HFF-Myc (cell line): ENCODE measurements around the gene ZFC3H1.
"Not testable (repeated sequence)": the region's sequence is repeated elsewhere in the genome, so short reads cannot be mapped to it uniquely, and the experiment has no call there.

ENCODE experiments used
- DNase-seq: peaks from one replicate; pipeline ENCODE4 v3.0.0-alpha.2; 2011; ENCODE audit warnings: low read depth; ENCODE audit errors: extremely low read depth
- H3K4me3 ChIP-seq: replicated peaks from 2 replicates; pipeline ENCODE4 v1.5.1; 2011; ENCODE audit warnings: low read depth, mild to moderate bottlenecking, control low read depth, low read length
- CTCF ChIP-seq: IDR thresholded peaks from 2 replicates; pipeline ENCODE4 v1.5.1; 2012; ENCODE audit warnings: mild to moderate bottlenecking, low read depth, low read length, control low read depth; ENCODE audit errors: missing control alignments

Gene ZFC3H1

DNA sequence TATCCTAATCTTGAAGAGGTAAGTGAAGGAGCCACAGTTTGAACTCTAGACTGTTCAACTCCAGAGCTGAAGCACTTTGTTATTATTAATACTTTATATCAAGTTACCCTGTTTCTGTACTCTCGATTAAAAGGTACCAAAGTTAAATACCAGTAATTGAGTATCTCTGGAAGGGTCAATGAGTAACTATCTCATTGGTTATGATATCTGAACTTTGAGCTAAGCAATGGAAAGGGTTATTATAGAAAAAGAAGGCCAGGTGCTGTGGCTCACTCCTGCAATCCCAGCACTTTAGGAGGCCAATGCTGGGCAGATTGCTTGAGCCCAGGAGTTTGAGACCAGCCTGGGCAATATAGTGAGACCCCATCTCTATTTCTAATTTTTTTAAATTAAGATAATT lies 32.1 kb upstream of the ZFC3H1 start:
- no peak overlapping the region for H3K4me3 ChIP-seq
- TF ChIP-seq CTCF = no peak
- DNase-seq = no peak

DNA sequence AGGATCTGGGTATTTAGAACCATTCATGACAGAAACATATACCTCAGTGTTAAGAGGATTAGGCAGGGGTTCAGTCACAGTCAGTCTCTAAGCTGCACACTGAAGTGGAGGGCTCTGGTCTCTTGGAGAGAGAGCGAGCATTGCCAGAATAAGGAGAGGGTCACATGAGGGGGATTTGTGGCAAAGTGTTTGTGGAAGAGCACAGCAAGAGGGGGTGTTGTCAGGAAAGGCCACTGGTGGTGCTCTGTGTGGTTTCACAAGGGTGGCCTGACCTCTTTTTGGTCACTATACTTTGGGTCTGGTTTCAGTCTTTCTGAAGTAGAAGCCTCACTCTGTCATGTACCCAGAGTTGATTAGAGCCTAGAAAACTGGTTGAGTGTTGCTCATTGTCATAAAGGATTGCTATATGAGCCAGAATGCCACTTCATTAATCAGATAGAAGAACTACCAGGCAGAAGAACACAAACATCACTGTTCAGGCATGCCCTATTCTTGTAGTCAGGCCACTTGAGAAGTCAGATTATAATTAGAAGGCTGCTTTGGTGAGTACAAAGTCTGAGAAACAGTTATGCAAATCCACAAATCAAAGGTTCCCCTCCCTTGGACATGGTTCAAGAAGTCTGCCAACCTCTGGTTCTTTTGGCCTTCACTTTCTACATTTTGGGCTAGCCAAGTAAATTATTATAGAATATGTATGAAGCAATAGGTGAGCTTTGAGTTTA lies 30.6 kb upstream of the ZFC3H1 start:
- no peak for DNase-seq
- H3K4me3 ChIP-seq = no peak overlapping the region
- TF ChIP-seq CTCF = no peak

DNA sequence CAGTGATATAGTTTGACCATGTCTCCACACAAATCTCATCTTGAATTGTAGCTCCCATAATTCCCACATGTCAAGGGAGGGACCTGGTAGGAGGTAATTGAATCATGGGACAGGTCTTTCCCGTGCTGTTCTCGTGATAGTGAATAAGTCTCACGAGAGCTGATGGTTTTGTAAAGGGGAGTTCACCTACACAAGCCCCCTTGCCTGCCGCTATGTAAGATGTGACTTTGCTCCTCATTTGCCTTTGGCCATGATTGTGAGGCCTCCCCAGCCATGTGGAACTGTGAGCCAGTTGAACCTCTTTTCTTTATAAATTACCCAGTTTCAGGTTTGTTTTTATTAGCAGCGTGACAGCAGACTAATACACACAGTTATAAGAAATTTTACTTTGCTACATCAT lies 30.0 kb upstream of the ZFC3H1 start:
- H3K4me3 ChIP-seq, DNase-seq: not testable (repeated sequence)

DNA sequence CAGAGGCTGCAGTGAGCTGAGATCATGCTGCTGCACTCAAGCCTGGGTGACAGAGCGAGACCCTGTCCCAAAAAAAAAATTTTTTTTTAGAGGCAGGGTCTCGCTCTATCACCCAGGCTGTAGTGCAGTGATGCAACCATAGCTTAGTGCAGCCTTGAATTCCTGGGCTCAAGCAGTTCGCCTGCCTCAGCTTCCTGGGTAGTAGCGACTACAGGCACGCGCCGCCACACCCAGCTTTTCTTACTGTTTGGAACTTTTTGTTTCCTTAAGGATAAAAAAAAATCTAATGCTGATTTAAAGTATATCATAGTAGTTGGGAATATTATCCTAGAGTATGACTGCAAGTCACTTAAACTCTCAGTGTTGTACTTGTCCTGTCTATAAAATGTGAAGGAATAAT lies 29.5 kb upstream of the ZFC3H1 start:
- H3K4me3 ChIP-seq = no peak overlapping the region
- TF ChIP-seq CTCF = no peak
- no peak for DNase-seq

DNA sequence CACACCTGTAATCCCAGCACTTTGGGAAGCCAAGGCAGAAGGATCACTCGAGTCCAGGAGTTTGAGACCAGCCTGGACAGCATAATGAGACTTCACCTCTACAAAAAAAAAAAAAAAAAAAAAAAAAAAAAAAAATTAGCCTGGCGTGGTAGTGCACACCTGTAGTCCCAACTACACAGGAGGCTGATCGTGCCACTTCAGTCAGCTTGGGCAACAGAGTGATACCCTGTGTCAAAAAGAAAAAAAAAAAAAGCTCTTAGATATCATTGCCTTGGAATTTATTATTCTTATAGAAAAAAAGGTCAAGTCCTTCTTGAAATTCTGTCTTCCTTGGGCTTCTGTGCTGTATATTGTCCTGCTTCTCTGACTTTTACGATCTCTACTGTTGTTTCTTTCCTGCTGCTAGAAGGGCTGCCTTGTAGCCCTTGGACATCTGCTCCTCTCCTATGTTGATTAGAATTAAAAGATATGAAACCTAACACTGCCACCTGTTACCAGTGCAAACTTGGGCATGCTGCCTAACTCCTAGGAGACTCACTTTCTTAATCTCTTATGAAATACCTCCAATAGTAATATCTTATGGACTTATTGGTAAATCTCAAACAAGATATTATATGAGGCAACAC lies 28.0 kb upstream of the ZFC3H1 start:
- no peak for TF ChIP-seq CTCF
- DNase-seq = no peak
- no peak overlapping the region for H3K4me3 ChIP-seq

DNA sequence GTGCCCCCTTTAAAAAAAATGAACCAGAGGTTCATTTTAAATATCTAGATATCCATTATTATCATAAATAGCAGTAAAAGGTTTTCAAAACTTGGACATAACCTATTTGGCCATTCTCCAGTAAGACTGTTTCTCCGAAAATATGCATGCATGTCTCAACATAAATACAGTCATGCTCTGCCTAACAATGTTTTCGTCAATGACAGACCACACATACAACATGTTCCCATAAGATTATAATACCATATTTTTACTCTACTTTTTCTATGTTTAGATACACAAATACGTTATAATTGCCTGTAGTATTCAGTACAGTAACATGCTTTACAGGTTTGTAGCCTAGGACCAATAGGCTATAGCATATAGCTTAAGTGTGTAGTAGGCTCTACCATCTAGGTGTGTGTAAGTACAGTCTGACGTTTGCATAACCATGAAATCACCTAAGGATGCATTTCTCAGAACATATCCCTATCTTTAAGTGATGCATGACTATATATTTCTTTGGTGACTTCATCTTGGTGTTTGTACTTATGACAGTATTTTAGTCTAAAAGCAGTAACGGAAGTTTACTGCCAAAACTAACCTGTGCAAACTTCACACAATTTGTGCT lies 25.4 kb upstream of the ZFC3H1 start:
- H3K4me3 ChIP-seq = no peak overlapping the region
- DNase-seq = no peak
- TF ChIP-seq CTCF = no peak

- DNase-seq = not testable (repeated sequence)
- H3K4me3 ChIP-seq = peak overlapping the region; percentile 55
Measured at GRCh38 chr12:71687172-71687571, 23.5 kb upstream of the ZFC3H1 start.
